K562 (cell line): Measurements from ENCODE around the gene SETD1B. TPM values are rescaled to one million over a fixed set of nuclear protein-coding genes. Genes with fewer than 3 reads are reported as not detected.
A peak's percentile ranks its signal among the peaks of the same experiment; 100 is the strongest.

ENCODE experiments used
- ATAC-seq: fragments of 200-7000 bp; cut with Tn5 transposase; 3 replicates; pipeline ENCODE4 v1.9.1; 2020; ENCODE audit warnings: moderate library complexity
- BruUV-seq: library from RNA; stranded (reverse); fragments of 400-500 nt; replicated peaks from 2 replicates; lab custom pipeline; 2021; lab: Mats Ljungman, UMichigan
- CTCF ChIA-PET: fragments of 300-600 bp; formaldehyde crosslinking; extraction: SDS; loops from one replicate; lab custom pipeline; 2021; ENCODE audit warnings: low intra/inter-chr PET ratio; lab: Yijun Ruan, JAX
- POLR2A ChIA-PET: fragments of 300-600, 350-650 bp; sonication (Branson Sonifier 250); formaldehyde crosslinking; extraction: SDS; loops from one replicate; lab custom pipeline; 2021; ENCODE audit warnings: antibody characterized with exemption, inconsistent platforms; lab: Yijun Ruan, JAX
- DNase-seq, 4 experiments: peaks; one replicate each; pipeline versions ENCODE4 v3.0.0 to v3.0.0-alpha.2; 2011 to 2018; ENCODE audit warnings: low spot score in 3 of 4, mixed read lengths in 3 of 4; ENCODE audit errors: extremely low read depth in 1 of 4
- FAIRE-seq: peaks from 2 replicates; lab custom pipeline; 2011; peaks lifted over from hg19 to GRCh38; lab: Jason Lieb, UNC
- H2AFZ ChIP-seq: 2 replicates; pipeline ENCODE4 v1.6.0; 2011; ENCODE audit warnings: low read depth, low read length, control low read depth, inconsistent platforms
- H3K27ac ChIP-seq: fragments of 200-600 bp; 3 replicates; pipeline ENCODE4 v1.8.0; 2011; ENCODE audit warnings: low read depth, mild to moderate bottlenecking, control low read depth, inconsistent platforms, low read length, moderate library complexity, mixed read lengths; ENCODE audit errors: extremely low read depth
- H3K27me3 ChIP-seq, 2 experiments: fragments of 300-600 bp in 1 of 2; 2 replicates in 1 of 2; 3 replicates in 1 of 2; pipeline versions ENCODE4 v1.6.0 to v1.8.0; 2011; ENCODE audit warnings: inconsistent platforms in 2 of 2, low read length in 2 of 2, mild to moderate bottlenecking in 1 of 2, mixed read lengths in 1 of 2, moderate library complexity in 1 of 2; ENCODE audit not compliant: control insufficient read depth in 2 of 2, insufficient read depth in 2 of 2
- H3K36me3 ChIP-seq: fragments of 300-600 bp; 3 replicates; pipeline ENCODE4 v1.8.0; 2011; ENCODE audit warnings: mild to moderate bottlenecking, low read length, inconsistent platforms; ENCODE audit not compliant: control insufficient read depth, insufficient read depth
- H3K4me1 ChIP-seq, 2 experiments: fragments of 200-600 bp in 1 of 2; replicated peaks in 1 of 2; 2 replicates in 1 of 2; 3 replicates in 1 of 2; pipeline versions ENCODE4 v1.5.1 to v1.8.0; 2011; ENCODE audit warnings: inconsistent platforms in 2 of 2, low read length in 2 of 2, mild to moderate bottlenecking in 1 of 2, mixed read lengths in 1 of 2, moderate library complexity in 1 of 2; ENCODE audit not compliant: control insufficient read depth in 2 of 2, insufficient read depth in 2 of 2
- H3K4me2 ChIP-seq: 2 replicates; pipeline ENCODE4 v1.6.1; 2011; ENCODE audit warnings: low read length, control low read depth, inconsistent platforms, mixed read lengths; ENCODE audit not compliant: insufficient read depth
- H3K4me3 ChIP-seq: fragments of 200-600 bp; sonication (generic), shearing (Covaris generic); 2 replicates; pipeline ENCODE4 v1.5.1; 2016; ENCODE audit warnings: control low read depth, inconsistent platforms
- H3K79me2 ChIP-seq: fragments of 200-600 bp; 3 replicates; pipeline ENCODE4 v1.8.0; 2011; ENCODE audit warnings: low read length, inconsistent platforms; ENCODE audit not compliant: control insufficient read depth, insufficient read depth
- H3K9ac ChIP-seq, 2 experiments: 2 replicates each; pipeline versions ENCODE4 v1.6.0 to v1.6.1; 2011; ENCODE audit warnings: low read depth in 2 of 2, low read length in 2 of 2, control low read depth in 1 of 2, inconsistent platforms in 1 of 2, mild to moderate bottlenecking in 1 of 2, mixed read lengths in 1 of 2; ENCODE audit not compliant: insufficient read depth in 1 of 2
- H3K9me1 ChIP-seq: one replicate; pipeline ENCODE4 v1.6.0; 2011; ENCODE audit warnings: inconsistent platforms, mild to moderate bottlenecking, low read length, moderate library complexity; ENCODE audit not compliant: control insufficient read depth, insufficient read depth
- H3K9me3 ChIP-seq: replicated peaks from 2 replicates; pipeline ENCODE4 v1.5.1; 2011; ENCODE audit warnings: low read depth, low read length, inconsistent platforms; ENCODE audit not compliant: control insufficient read depth, insufficient read depth
- H4K20me1 ChIP-seq: replicated peaks from 2 replicates; pipeline ENCODE4 v1.6.1; 2011; ENCODE audit warnings: low read length, inconsistent platforms, mixed read lengths; ENCODE audit not compliant: control insufficient read depth, insufficient read depth
- BMI1 ChIP-seq: fragments of 150-350 bp; IDR thresholded peaks from 2 replicates; pipeline ENCODE4 v1.6.1; 2014; ENCODE audit warnings: low read length
- CEBPB ChIP-seq: fragments of 450-650 bp; IDR thresholded peaks from 2 replicates; pipeline ENCODE4 v1.6.1; 2016; ENCODE audit warnings: missing genetic modification characterization, missing compliant biosample characterization
- GTF2B ChIP-seq: IDR thresholded peaks from 2 replicates; pipeline ENCODE4 v1.6.1; 2011; ENCODE audit not compliant: insufficient read length; ENCODE audit errors: extremely low read depth
- GTF2F1 ChIP-seq: IDR thresholded peaks from 2 replicates; pipeline ENCODE4 v1.6.1; 2011; ENCODE audit warnings: low read depth, low read length, improper control_type of control experiment
- MNT ChIP-seq, 2 experiments: fragments of 450-650 bp; conservative IDR thresholded peaks; 2 replicates each; pipeline ENCODE4 v1.6.1; 2017; ENCODE audit warnings: mild to moderate bottlenecking in 2 of 2, moderate library complexity in 2 of 2
- PHTF2 ChIP-seq: fragments of 250-450 bp; sonication (Bioruptor Pico); IDR thresholded peaks from 2 replicates; pipeline ENCODE4 v1.5.0; 2021; ENCODE audit warnings: mild to moderate bottlenecking
- TFE3 ChIP-seq: fragments of 450-650 bp; formaldehyde crosslinking; IDR thresholded peaks from 2 replicates; pipeline ENCODE4 v1.4.0; 2020; ENCODE audit warnings: mild to moderate bottlenecking, mixed read lengths
- ZNF121 ChIP-seq: sonication (generic); formaldehyde crosslinking; conservative IDR thresholded peaks from 2 replicates; pipeline ENCODE4 v1.8.0; 2022; ENCODE audit warnings: missing genetic modification reagents
- WGBS: fragments of 100-300 bp; shearing (Covaris generic); methylation state at CpG from one replicate; pipeline ENCODE4 v1.1.6; 2016; ENCODE audit warnings: low coverage, mixed read lengths; ENCODE audit not compliant: insufficient coverage; ENCODE audit errors: missing lambda C conversion rate; 5-methylcytosine and 5-hydroxymethylcytosine counted together
- in situ Hi-C: fragments of 300-500 bp; cut with MboI; formaldehyde crosslinking; loops from 4 replicates; pipeline ENCODE4 v1.15.0; 2018; ENCODE audit warnings: inconsistent platforms, mixed read lengths
- intact Hi-C: fragments of 100-400 bp; cut with micrococcal nuclease; formaldehyde crosslinking; loops from 2 replicates; pipeline ENCODE4 v1.14.2; 2022
- polyA plus RNA-seq, 8 experiments: library from polyadenylated mRNA; depleted of rRNA in 4 of 8; stranded (reverse) in 5 of 8; unstranded in 3 of 8; fragments of >200 nt; fragmentation: Nextera tagmentation in 2 of 8; fragmentation: Illumina TruSeq in 1 of 8; extraction: Ambion mirVana in 2 of 8; extraction: Trizol in 1 of 8; gene quantifications; 2 replicates each; pipeline versions ENCODE4 v1.2.1 to v1.2.3, GENCODE V29; 2011 to 2014; ENCODE audit warnings: inconsistent platforms in 1 of 8, missing spikeins in 1 of 8
- total RNA-seq, 7 experiments: library from RNA; depleted of rRNA in 6 of 7; stranded (reverse); fragments of >200 nt in 6 of 7; fragmentation: Illumina TruSeq in 2 of 7; extraction: Trizol in 2 of 7; gene quantifications; 2 replicates each; pipeline versions ENCODE4 v1.2.1 to v1.2.3, GENCODE V29; 2011 to 2021; ENCODE audit warnings: low replicate concordance in 1 of 7
- TF ChIP-seq, protein P1 (sequence below): fragments of 450-650 bp; IDR thresholded peaks from 2 replicates; pipeline ENCODE4 v1.6.1; 2016; ENCODE audit warnings: low read depth

SETD1B gene
- total and polyA plus RNA-seq, 9 of the 15 experiments (the other 6 are each of a cell fraction or from before 2014, with no cell fraction given), result 0.48 to 26.6 (median 2.3) TPM

- DNase-seq (no peak), FAIRE-seq (no peak), ATAC-seq (no peak)
- H3K36me3 ChIP-seq, result no peaks in the 10 kb centered on the region
- no peaks in the 10 kb centered on the region for H3K9me3 ChIP-seq
- H3K27ac ChIP-seq, result no peak overlapping the region
- in situ Hi-C loops (loop anchor here (25.0 kb wide), 1 partner anchor 1550 kb away; the partner anchor contains the start of gene KMT5A), intact Hi-C loops (loop anchor here (2.0 kb wide), 1 partner anchor 43 kb away; no protein-coding TSS in a partner anchor)
- no peak overlapping the region for H3K4me2 ChIP-seq
- CTCF ChIA-PET, result interaction anchor here (2.3 kb wide), 1 partner anchor 43 kb away, joined by 6 read pairs; no protein-coding TSS in a partner anchor
- BruUV-seq, result no TSS peak
- H3K27me3 ChIP-seq, result no peaks in the 10 kb centered on the region
- no peak overlapping the region for H3K4me3 ChIP-seq
- H3K4me1 ChIP-seq, result peaks cover 7 to 19% of the 10 kb centered on the region in 2 experiments; a peak in 4 of 5 replicates
- peaks cover 3% of the 10 kb centered on the region; the same call in 2 of the 3 replicates for H3K79me2 ChIP-seq
- no peak overlapping the region for H2AFZ ChIP-seq
- no peak overlapping the region for H3K9ac ChIP-seq
- no peaks in the 10 kb centered on the region for H4K20me1 ChIP-seq
- POLR2A ChIA-PET, result interaction anchor here (1.1 to 2.6 kb wide), 6 partner anchors 10 to 43 kb away, joined by 3 to 21 read pairs (median 6); no protein-coding TSS in a partner anchor
- WGBS, result 26% methylated on average over 4 of the region's 4 CpGs
- H3K9me1 ChIP-seq, result no peaks in the 10 kb centered on the region
- no peak for TF ChIP-seq GTF2B
- no peak for TF ChIP-seq BMI1
- no peak for TF ChIP-seq PHTF2 (CRISPR knock-in tag)
- no peak for TF ChIP-seq MNT (conservative IDR thresholded peaks at IDR 0.05)
- TF ChIP-seq TFE3, result no peak
- TF ChIP-seq, protein P1, sequence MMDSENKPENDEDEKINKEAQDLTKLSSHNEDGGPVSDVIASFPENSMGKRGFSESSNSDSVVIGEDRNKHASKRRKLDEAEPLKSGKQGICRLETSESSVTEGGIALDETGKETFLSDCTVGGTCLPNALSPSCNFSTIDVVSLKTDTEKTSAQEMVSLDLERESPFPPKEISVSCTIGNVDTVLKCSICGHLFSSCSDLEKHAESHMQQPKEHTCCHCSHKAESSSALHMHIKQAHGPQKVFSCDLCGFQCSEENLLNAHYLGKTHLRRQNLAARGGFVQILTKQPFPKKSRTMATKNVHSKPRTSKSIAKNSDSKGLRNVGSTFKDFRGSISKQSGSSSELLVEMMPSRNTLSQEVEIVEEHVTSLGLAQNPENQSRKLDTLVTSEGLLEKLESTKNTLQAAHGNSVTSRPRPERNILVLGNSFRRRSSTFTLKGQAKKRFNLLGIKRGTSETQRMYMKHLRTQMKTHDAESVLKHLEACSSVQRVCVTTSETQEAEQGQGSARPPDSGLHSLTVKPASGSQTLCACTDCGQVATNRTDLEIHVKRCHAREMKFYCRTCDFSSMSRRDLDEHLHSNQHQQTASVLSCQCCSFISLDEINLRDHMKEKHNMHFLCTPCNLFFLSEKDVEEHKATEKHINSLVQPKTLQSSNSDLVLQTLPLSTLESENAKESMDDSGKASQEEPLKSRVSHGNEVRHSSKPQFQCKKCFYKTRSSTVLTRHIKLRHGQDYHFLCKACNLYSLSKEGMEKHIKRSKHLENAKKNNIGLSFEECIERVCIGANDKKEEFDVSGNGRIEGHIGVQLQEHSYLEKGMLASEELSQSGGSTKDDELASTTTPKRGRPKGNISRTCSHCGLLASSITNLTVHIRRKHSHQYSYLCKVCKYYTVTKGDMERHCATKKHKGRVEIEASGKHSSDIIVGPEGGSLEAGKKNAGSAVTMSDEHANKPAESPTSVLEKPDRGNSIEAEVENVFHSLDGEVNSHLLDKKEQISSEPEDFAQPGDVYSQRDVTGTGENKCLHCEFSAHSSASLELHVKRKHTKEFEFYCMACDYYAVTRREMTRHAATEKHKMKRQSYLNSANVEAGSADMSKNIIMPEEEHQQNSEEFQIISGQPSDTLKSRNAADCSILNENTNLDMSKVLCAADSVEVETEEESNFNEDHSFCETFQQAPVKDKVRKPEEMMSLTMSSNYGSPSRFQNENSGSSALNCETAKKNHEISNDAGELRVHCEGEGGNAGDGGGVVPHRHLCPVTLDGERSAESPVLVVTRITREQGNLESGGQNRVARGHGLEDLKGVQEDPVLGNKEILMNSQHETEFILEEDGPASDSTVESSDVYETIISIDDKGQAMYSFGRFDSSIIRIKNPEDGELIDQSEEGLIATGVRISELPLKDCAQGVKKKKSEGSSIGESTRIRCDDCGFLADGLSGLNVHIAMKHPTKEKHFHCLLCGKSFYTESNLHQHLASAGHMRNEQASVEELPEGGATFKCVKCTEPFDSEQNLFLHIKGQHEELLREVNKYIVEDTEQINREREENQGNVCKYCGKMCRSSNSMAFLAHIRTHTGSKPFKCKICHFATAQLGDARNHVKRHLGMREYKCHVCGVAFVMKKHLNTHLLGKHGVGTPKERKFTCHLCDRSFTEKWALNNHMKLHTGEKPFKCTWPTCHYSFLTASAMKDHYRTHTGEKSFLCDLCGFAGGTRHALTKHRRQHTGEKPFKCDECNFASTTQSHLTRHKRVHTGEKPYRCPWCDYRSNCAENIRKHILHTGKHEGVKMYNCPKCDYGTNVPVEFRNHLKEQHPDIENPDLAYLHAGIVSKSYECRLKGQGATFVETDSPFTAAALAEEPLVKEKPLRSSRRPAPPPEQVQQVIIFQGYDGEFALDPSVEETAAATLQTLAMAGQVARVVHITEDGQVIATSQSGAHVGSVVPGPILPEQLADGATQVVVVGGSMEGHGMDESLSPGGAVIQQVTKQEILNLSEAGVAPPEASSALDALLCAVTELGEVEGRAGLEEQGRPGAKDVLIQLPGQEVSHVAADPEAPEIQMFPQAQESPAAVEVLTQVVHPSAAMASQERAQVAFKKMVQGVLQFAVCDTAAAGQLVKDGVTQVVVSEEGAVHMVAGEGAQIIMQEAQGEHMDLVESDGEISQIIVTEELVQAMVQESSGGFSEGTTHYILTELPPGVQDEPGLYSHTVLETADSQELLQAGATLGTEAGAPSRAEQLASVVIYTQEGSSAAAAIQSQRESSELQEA, result no peak
- peak; percentile 92 for TF ChIP-seq ZNF121 (CRISPR knock-in tag)
- TF ChIP-seq CEBPB (tag), result no peak
- no peak for TF ChIP-seq GTF2F1
Observed at GRCh38 chr12:121837680-121838079, 33.9 kb downstream of the SETD1B start.
